Measurements from ENCODE around the gene KLHL2. TPM values are rescaled to one million over a fixed set of nuclear protein-coding genes. Genes with fewer than 3 reads are reported as not detected.
"Not testable (repeated sequence)": the region's sequence is repeated elsewhere in the genome, so short reads cannot be mapped to it uniquely, and the experiment has no call there.

KLHL2 gene
- total RNA-seq, 2 experiments from 2014 or later: 35.8 to 37.7 TPM

DNA sequence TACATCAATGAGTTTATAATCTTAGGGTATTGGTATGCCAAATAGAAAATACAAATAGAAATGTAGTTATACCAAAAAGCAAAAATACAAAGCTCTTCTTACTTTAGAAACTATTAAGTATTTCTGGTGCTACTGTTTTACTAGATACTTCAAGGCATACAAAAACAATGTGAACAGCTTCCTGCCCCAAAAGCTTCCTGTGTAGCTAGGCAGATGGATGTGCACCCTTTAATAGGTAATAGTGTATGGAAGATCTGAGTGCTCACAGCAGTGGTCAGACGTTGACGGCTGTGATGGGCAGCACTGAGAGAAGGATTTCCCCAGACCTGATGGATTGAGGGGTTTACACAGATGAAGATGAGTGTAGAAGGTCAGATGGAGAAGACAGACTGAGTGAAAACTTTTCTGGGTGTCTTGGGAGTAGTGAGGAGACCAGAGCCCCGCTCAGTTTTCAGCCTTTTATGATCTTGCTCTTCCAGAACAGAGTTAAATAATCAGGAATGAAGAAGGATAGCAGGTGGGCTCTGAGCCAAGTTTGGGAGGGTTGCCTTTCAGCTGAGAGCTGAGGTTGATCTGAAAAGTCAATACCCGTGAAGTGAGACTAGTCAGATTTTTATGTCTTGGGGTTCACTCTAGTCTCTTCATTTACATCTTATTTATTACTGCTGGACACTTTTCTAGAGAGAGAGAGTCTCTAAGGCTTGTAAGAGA, 22.3 kb downstream of the KLHL2 start:
- Mint-ChIP-seq H3K27ac (peak overlapping the region; percentile 87), H3K4me1 (peaks cover 36% of the 10 kb centered on the region), H3K4me3 (peak overlapping the region; percentile 75), H3K36me3 (peaks cover 52% of the 10 kb centered on the region)
- H3K27me3 Mint-ChIP-seq, POLR2A ChIA-PET, H3K9me3 Mint-ChIP-seq, DNase-seq: not testable (repeated sequence)
- ATAC-seq (ENCODE audit: low read depth): peak; percentile 64

DNA sequence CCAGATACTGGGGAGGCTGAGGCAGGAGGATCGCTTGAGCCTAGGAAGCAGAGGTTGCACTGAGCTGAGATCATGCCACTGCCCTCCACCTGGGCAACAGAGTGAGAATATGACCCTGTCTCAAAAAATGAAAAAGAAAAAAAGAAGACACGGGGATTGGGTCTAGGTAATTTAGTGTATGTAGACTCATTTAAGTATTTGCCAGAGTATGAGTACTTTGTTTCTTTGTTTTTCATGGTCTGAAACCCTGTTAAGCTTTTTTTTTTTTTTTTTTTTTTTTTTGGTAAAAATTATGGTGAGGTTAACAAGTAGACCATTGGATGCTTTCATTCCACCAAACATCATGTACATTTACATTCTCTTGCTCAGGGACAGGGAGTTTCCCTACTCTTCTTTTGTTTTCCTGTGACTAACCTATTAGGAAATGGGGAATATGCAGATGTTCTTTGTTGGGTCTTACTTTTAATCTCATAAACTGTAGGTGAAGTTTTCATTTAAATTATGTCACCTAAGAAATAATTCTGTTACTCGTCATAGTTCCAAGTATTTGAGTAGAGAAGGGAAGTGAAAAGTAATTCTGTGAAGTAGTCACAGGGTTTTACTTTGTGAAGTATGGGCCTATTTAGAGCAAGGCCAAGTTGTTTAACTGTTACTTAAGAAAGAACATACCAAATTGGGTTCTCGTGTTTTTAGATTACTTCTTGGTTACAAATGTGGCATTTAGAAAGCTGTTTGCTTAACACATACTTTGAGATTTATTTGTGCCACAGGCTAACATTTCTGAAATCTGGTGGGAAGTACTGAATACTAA, 25.5 kb downstream of the KLHL2 start:
- H3K36me3 Mint-ChIP-seq: peaks cover 46% of the 10 kb centered on the region
- peak overlapping the region; percentile 89 for H3K27ac Mint-ChIP-seq
- not testable (repeated sequence) for H3K27me3 Mint-ChIP-seq, DNase-seq, H3K9me3 Mint-ChIP-seq
- peaks cover 36% of the 10 kb centered on the region for H3K4me1 Mint-ChIP-seq
- POLR2A ChIA-PET: interaction anchor here (0.6 kb wide), 1 partner anchor 103 kb away, joined by 3 read pairs; no protein-coding TSS in a partner anchor
- H3K4me3 Mint-ChIP-seq: peak overlapping the region; percentile 73
- peak; percentile 79 for ATAC-seq (ENCODE audit: low read depth)

DNA sequence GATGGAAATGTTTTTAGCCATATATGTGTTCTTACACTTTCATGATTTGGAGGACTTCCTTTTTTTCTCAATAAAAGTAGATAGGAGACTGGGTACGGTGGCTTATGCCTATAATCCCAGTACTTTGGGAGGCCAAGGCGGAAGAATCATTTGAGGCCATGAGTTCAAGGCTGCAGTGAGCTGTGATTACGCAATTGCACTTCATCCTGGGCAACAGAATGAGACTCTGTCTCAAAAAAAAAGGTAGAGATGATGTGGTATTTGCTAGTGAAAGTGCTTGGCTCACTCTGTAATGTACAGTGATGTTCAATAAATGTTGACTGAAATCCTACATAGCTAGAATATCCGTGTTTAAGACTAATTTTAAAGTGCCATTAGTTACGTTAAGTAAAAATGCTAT, 27.4 kb downstream of the KLHL2 start:
- Mint-ChIP-seq H3K4me3 (no peak overlapping the region), H3K36me3 (peaks cover 48% of the 10 kb centered on the region), H3K9me3 (no peaks in the 10 kb centered on the region), H3K27ac (no peak overlapping the region), H3K27me3 (no peaks in the 10 kb centered on the region), H3K4me1 (peaks cover 37% of the 10 kb centered on the region)
- POLR2A ChIA-PET: no interaction called here
- DNase-seq: no peak
- no peak for ATAC-seq (ENCODE audit: low read depth)

DNA sequence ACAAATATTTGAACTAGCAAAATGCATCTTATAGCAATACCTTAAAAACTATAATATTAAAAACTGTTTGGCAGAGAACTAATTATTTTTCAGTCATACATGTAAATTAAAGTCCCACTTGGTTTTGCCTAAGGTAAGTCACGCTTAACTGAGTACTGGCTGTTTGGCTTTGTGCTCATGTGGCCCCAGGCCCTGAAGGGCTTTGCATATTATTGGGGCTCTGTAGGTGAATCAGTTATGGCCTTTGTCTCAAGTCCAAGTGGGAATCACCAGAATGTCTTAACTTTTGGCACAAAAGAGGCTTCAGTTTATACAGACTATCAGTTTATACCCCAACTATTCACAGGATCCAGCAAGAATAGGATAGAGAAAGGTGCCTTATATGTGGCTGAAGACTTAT, 29.5 kb downstream of the KLHL2 start:
- POLR2A ChIA-PET, H3K4me3 Mint-ChIP-seq: not testable (repeated sequence)
- peaks cover 52% of the 10 kb centered on the region for H3K36me3 Mint-ChIP-seq

DNA sequence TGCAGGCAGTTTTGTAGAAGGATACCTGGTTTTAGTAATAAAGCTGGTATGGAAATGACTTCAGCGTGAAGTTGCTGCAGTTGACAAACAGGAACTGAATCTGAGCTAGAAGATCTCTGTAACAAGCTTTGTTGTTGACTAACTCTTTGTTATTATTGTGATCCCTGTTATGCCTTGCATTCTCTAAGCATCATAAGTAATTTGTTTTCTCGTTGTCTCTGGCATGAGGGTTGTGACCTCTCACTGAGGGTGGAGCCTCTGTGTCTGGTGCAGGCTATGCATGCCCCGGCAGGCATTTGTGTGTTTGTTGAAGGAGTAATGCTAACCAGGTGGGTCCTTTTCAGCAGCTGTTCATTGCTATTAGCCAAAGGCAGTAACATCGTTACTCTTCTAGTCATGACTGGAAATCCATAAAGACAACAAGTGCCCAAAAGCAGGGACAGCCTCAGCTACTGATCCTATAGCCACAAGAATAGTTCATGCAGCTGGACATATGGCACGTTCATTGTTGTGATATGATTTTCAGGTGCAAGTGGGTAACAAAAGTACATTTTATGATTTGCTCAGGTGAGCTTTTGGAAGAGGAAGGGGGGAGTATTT, 30.8 kb downstream of the KLHL2 start:
- H3K4me3 Mint-ChIP-seq; H3K9me3 Mint-ChIP-seq; ATAC-seq (ENCODE audit: low read depth); POLR2A ChIA-PET; DNase-seq; H3K27ac Mint-ChIP-seq; H3K27me3 Mint-ChIP-seq: not testable (repeated sequence)
- Mint-ChIP-seq H3K4me1 (peaks cover 21% of the 10 kb centered on the region), H3K36me3 (peaks cover 51% of the 10 kb centered on the region)

More for the DNA sequence above, 29.5 kb downstream of the KLHL2 start:
- not testable (repeated sequence) for ATAC-seq (ENCODE audit: low read depth); H3K9me3 Mint-ChIP-seq; H3K27me3 Mint-ChIP-seq; H3K27ac Mint-ChIP-seq; DNase-seq
- H3K4me1 Mint-ChIP-seq: peaks cover 27% of the 10 kb centered on the region

DNA sequence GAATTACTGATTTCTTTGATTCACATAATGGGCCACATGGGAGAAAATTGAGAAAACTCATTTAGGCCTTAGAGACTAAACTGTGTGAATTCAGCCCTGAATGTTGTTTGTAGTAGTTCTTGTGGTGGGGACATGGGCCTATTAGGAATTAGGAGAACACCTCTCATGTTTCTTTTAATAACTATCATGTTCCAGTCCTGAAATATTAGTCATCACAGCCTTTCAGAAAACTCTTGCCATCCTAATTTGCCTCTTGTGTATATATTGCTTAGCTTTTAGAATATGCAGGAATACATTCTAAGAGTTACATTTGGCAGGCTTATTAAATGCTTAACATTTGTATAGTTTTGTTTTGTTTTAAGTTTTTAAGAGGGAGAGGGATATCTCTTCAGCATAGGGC, 33.4 kb downstream of the KLHL2 start:
- POLR2A ChIA-PET; H3K27ac Mint-ChIP-seq; H3K27me3 Mint-ChIP-seq; DNase-seq; H3K9me3 Mint-ChIP-seq; ATAC-seq (ENCODE audit: low read depth); H3K4me3 Mint-ChIP-seq: not testable (repeated sequence)
- peaks cover 58% of the 10 kb centered on the region for H3K36me3 Mint-ChIP-seq
- H3K4me1 Mint-ChIP-seq: peaks cover 17% of the 10 kb centered on the region

DNA sequence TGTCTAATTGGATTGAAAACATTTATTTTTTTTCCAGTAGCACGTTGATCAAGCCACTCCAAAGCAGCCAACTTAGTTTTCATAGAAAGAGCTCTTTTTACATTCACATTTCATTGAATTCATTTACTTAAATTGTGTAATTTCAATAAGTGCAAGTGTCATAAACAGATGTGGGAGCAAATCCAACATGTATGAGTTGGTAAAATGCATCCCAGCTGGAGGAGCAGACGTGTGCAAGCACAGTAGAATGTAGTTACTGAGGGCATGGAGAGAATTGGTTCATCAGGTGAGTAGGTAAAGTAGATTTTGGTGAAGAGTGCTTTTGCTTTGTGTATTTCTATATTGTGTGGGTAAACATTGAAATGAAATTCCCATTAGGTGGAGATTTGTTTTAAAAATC, 36.8 kb downstream of the KLHL2 start:
- POLR2A ChIA-PET; ATAC-seq (ENCODE audit: low read depth); H3K27me3 Mint-ChIP-seq; DNase-seq; H3K4me3 Mint-ChIP-seq; H3K9me3 Mint-ChIP-seq; H3K27ac Mint-ChIP-seq: not testable (repeated sequence)
- Mint-ChIP-seq H3K4me1 (peaks cover 10% of the 10 kb centered on the region), H3K36me3 (peaks cover 45% of the 10 kb centered on the region)

DNA sequence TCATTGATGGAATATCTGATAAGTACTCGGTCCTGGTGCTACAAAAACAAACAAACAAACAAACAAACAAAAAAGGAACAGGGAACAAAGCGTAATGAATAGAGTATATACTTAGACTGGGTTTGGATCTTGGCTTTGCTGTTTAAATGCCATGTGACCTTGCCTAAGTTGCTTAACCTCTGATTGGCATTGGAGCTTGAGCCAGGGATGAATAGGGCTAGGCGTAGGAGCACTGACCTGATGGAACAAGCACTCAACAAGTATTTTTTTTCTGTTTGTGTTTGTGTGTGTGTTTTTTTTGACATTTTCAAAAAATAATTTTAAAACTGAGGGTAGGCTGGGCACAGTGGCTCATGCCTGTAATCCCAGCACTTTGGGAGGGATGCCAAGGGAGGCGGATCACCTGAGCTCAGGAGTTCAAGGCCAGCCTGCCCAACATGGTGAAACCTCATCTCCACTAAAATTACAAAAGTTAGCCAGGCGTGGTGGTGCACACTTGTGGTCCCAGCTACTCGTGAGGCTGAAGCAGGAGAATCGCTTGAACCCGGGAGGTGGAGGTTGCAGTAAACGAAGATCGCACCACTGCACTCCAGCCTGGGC, 37.3 kb downstream of the KLHL2 start:
- Mint-ChIP-seq H3K4me1 (peaks cover 12% of the 10 kb centered on the region), H3K36me3 (peaks cover 44% of the 10 kb centered on the region)
- DNase-seq; H3K9me3 Mint-ChIP-seq; H3K27ac Mint-ChIP-seq; H3K4me3 Mint-ChIP-seq; H3K27me3 Mint-ChIP-seq; POLR2A ChIA-PET; ATAC-seq (ENCODE audit: low read depth): not testable (repeated sequence)

DNA sequence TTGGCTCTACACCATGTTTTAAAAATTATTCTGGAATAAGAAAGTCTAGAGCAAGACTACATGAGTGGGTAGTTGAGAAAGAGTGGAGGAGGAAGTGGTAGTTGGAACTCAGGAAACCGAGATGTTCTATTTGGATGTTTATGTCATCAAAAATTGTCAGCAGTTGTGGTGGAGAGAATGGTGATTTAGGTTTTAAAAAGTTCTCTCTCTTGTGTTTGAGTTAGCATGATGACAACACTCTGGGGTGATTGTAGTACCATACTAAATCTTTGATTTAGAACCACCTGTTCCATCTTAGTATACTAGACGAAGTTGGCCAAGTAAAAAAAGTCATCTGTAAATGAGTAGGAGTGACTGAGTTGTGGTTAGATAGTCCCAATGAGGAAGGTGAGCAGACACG, 40.7 kb downstream of the KLHL2 start:
- Mint-ChIP-seq H3K27me3 (no peaks in the 10 kb centered on the region), H3K27ac (no peak overlapping the region), H3K4me3 (no peak overlapping the region), H3K36me3 (peaks cover 30% of the 10 kb centered on the region), H3K4me1 (peaks cover 12% of the 10 kb centered on the region), H3K9me3 (peaks cover 3% of the 10 kb centered on the region)
- POLR2A ChIA-PET: no interaction called here
- ATAC-seq (ENCODE audit: low read depth): peak; percentile 73
- DNase-seq: no peak

DNA sequence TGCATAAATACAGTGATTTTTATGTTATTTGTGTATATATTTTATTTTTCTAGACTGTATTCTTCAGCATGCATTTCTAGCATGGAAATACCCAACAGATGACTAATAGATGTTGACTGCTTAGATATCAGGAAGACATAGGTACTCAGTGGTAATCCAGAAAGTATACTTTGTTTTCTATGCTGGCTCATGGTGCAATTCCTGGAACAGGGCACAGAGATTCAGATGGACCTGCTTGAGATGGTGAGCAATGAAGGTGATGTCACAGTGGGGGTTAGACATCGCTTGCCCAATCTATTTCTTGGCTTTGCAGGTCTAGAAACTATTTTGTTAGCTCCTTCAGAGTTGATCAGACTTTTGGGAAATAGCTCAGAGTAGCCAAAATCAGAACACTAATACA, 41.5 kb downstream of the KLHL2 start:
- H3K4me3 Mint-ChIP-seq; H3K9me3 Mint-ChIP-seq; DNase-seq; H3K27me3 Mint-ChIP-seq; POLR2A ChIA-PET; ATAC-seq (ENCODE audit: low read depth): not testable (repeated sequence)
- H3K36me3 Mint-ChIP-seq: peaks cover 27% of the 10 kb centered on the region
- H3K27ac Mint-ChIP-seq: peak overlapping the region; percentile 35
- peaks cover 13% of the 10 kb centered on the region for H3K4me1 Mint-ChIP-seq

DNA sequence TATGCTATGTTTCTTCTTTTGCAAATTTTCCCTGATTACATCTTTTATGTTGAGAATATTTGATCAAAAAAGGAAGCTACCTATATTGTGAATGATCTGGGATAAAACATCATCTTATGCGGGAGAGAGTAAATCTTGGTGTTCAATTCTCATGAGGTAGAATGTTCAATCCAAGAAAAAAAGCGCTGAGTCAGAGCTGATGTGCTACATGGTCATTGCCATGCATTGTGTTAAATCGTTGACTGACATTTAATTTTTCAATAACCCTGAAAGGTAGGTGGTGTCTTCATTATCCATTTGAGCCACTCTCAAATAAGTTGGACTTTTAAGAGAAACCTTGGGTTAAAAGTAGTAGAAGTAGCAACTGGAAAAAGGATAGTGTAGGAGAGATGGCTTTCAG, 47.4 kb downstream of the KLHL2 start:
- peak overlapping the region; percentile 99 for H3K27ac Mint-ChIP-seq
- ATAC-seq (ENCODE audit: low read depth); H3K9me3 Mint-ChIP-seq; DNase-seq; H3K27me3 Mint-ChIP-seq: not testable (repeated sequence)
- H3K36me3 Mint-ChIP-seq: peaks cover 20% of the 10 kb centered on the region
- H3K4me1 Mint-ChIP-seq: peaks cover 44% of the 10 kb centered on the region
- POLR2A ChIA-PET: interaction anchor here (2.0 kb wide), 1 partner anchor 48 kb away, joined by 9 read pairs; no protein-coding TSS in a partner anchor
- H3K4me3 Mint-ChIP-seq: peak overlapping the region; percentile 89

DNA sequence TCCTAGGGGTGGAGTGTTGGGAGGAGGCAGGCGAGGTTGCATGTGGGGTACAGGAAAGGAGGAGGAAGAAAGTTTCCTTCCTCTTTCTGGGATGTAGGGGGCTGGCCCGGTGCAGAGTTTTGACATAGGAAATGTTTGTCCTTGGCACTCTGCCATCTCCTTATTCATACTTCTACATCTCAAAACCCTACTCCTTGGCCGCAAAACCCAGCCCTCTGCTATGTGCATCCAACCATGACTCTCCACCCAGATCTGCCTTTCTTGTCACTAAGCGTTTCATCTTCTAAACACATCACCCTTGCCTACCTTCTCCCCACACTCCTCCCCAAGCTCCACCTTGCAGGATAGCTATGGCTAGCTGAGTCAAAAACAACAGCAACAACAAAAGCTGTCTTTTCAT, 48.1 kb downstream of the KLHL2 start:
- Mint-ChIP-seq H3K4me3 (peak overlapping the region; percentile 89), H3K36me3 (peaks cover 17% of the 10 kb centered on the region), H3K4me1 (peaks cover 49% of the 10 kb centered on the region), H3K27ac (peak overlapping the region; percentile 99)
- not testable (repeated sequence) for H3K27me3 Mint-ChIP-seq, H3K9me3 Mint-ChIP-seq
- peak; percentile 61 for DNase-seq
- peak; percentile 84 for ATAC-seq (ENCODE audit: low read depth)
- POLR2A ChIA-PET: interaction anchor here (0.9 to 2.0 kb wide), 2 partner anchors 48 to 49 kb away, joined by 3 to 9 read pairs; partner anchors contain the start of gene KLHL2

DNA sequence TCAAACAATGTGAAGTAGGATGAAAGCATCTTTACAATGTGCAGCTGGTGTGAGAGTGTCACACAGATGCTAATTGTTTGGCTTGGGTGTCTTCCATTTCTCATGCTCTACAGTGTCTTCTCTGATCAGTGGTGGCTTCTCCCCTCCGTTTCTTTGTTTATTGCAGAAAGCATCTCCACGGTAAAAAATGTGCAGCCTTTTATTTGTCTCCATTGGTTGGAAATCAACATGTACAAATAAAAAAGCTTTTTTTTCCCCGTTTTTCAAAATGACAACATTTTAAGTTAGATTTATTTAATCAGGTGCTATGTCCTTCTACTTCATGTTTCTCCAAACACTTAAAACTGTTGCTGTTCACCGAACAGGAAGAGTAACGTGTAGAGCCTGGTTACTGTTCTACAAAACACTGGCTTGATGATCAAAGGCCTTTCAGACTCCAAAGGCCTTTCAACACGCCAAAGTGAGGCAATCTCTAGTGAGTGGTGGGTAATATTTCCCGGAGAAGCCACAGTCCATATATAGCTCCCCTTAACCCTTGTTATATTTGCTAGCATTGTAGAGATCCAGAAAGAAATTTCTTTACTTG, 48.8 kb downstream of the KLHL2 start:
- not testable (repeated sequence) for H3K9me3 Mint-ChIP-seq, H3K27me3 Mint-ChIP-seq, DNase-seq
- ATAC-seq (ENCODE audit: low read depth): peak; percentile 66
- POLR2A ChIA-PET: interaction anchor here (0.9 to 2.0 kb wide), 3 partner anchors 48 to 53 kb away, joined by 3 to 9 read pairs (median 3); partner anchors contain the start of gene KLHL2
- H3K36me3 Mint-ChIP-seq: peaks cover 15% of the 10 kb centered on the region
- peaks cover 53% of the 10 kb centered on the region for H3K4me1 Mint-ChIP-seq
- peak overlapping the region; percentile 89 for H3K4me3 Mint-ChIP-seq
- H3K27ac Mint-ChIP-seq: peak overlapping the region; percentile 99

Data from activated naive CD8-positive, alpha-beta T cell treated with anti-CD3 and anti-CD28 coated beads, Interleukin-2, amount 10 ng/mL, durations not matched to agents 7 days and 5 days (primary cell).